ENCODE results near the gene ATOH8.

Gene ATOH8

GRCh38 chr2:85719609-85720240 lies 34.1 kb upstream of the ATOH8 start:
- no peak for TF ChIP-seq ZFX (IDR thresholded peaks at IDR 0.05)
- no peak for TF ChIP-seq CTCF (conservative IDR thresholded peaks at IDR 0.05)
- H3K27ac ChIP-seq: no peak overlapping the region

- TF ChIP-seq ZFX (IDR thresholded peaks at IDR 0.05) (no peak), CTCF (conservative IDR thresholded peaks at IDR 0.05) (no peak)
Observed at GRCh38 chr2:85720533-85720932, 33.3 kb upstream of the ATOH8 start.

GRCh38 chr2:85721641-85722040 lies 32.1 kb upstream of the ATOH8 start:
- TF ChIP-seq ZFX (IDR thresholded peaks at IDR 0.05) (no peak), CTCF (conservative IDR thresholded peaks at IDR 0.05) (no peak)
- no peak overlapping the region for H3K27ac ChIP-seq

More at GRCh38 chr2:85720533-85720932, 33.3 kb upstream of the ATOH8 start:
- no peak overlapping the region for H3K27ac ChIP-seq

- no peak overlapping the region for H3K27ac ChIP-seq
- TF ChIP-seq CTCF (conservative IDR thresholded peaks at IDR 0.05) (no peak), ZFX (IDR thresholded peaks at IDR 0.05) (no peak)
Observed at GRCh38 chr2:85722519-85722918, 31.3 kb upstream of the ATOH8 start.

- H3K27ac ChIP-seq: no peak overlapping the region
- TF ChIP-seq ZFX (IDR thresholded peaks at IDR 0.05) (no peak), CTCF (conservative IDR thresholded peaks at IDR 0.05) (no peak)
Observed at GRCh38 chr2:85723707-85724360, 30.0 kb upstream of the ATOH8 start.

GRCh38 chr2:85724731-85725181 lies 29.0 kb upstream of the ATOH8 start:
- TF ChIP-seq CTCF (conservative IDR thresholded peaks at IDR 0.05) (no peak), ZFX (IDR thresholded peaks at IDR 0.05) (no peak)
- peak overlapping the region; percentile 10; the same call in 1 of the 2 replicates for H3K27ac ChIP-seq

- H3K27ac ChIP-seq: no peak overlapping the region
- TF ChIP-seq ZFX (IDR thresholded peaks at IDR 0.05) (no peak), CTCF (conservative IDR thresholded peaks at IDR 0.05) (no peak)
Observed at GRCh38 chr2:85725451-85725850, 28.3 kb upstream of the ATOH8 start.

All from C4-2B (cell line).